Suprapubic skin (tissue), 4 donors: ENCODE results near the gene STYXL1.

Source experiments
- EP300 ChIP-seq: sonication (generic); formaldehyde crosslinking; IDR thresholded peaks from one replicate; pipeline ENCODE4 v1.6.1; 2017; ENCODE audit warnings: antibody characterized with exemption
- POLR2A ChIP-seq, 2 donors: fragments of 450-650 bp; IDR thresholded peaks; one replicate each; pipeline ENCODE4 v1.6.1; 2017; ENCODE audit warnings: antibody characterized with exemption in 2 of 2, mild to moderate bottlenecking in 2 of 2, moderate library complexity in 2 of 2
- POLR2AphosphoS5 ChIP-seq, 3 donors: sonication (generic); formaldehyde crosslinking; IDR thresholded peaks; one replicate each; pipeline ENCODE4 v1.6.1; 2017; ENCODE audit warnings: antibody characterized with exemption in 3 of 3
- TF ChIP-seq, protein P1 (sequence below), 2 donors: fragments of 200-600 bp in 1 of 2; fragments of 450-650 bp in 1 of 2; sonication (generic) in 1 of 2; IDR thresholded peaks; one replicate each; pipeline ENCODE4 v1.5.1; 2016 to 2019; ENCODE audit warnings: antibody characterized with exemption in 2 of 2, mild to moderate bottlenecking in 1 of 2, moderate library complexity in 1 of 2

DNA sequence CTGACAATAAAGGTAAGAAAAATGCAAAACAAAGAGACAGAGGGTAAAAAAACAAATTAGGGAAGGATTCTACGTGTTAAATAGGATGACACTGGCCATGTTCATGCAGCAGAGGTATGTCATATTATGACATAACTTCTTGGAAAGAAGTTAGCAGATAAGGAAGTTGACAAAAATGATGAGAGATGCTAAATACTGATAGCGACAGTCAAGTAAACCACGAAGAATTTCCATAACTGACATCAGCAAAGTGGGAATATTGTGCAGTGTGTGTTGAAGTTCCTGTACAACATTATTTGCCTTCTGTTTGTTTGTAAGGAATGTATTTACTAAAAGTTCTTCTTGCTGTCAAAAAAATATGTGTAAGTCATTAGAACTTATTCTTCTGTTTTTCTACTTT lies 29.6 kb upstream of the STYXL1 start:
- TF ChIP-seq, protein P1, sequence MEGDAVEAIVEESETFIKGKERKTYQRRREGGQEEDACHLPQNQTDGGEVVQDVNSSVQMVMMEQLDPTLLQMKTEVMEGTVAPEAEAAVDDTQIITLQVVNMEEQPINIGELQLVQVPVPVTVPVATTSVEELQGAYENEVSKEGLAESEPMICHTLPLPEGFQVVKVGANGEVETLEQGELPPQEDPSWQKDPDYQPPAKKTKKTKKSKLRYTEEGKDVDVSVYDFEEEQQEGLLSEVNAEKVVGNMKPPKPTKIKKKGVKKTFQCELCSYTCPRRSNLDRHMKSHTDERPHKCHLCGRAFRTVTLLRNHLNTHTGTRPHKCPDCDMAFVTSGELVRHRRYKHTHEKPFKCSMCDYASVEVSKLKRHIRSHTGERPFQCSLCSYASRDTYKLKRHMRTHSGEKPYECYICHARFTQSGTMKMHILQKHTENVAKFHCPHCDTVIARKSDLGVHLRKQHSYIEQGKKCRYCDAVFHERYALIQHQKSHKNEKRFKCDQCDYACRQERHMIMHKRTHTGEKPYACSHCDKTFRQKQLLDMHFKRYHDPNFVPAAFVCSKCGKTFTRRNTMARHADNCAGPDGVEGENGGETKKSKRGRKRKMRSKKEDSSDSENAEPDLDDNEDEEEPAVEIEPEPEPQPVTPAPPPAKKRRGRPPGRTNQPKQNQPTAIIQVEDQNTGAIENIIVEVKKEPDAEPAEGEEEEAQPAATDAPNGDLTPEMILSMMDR (IDR thresholded peaks at IDR 0.05), result no peak
- TF ChIP-seq POLR2A (IDR thresholded peaks at IDR 0.05) (no peak), POLR2AphosphoS5 (IDR thresholded peaks at IDR 0.05) (no peak), EP300 (no peak)
